Pancreas (tissue), 10 donors: ENCODE data around the gene EFCAB8. TPM values are rescaled to one million over a fixed set of nuclear protein-coding genes. Genes with fewer than 3 reads are reported as not detected.
"Not testable (repeated sequence)": the region's sequence is repeated elsewhere in the genome, so short reads cannot be mapped to it uniquely, and the experiment has no call there.

Experiments used
- ATAC-seq, 4 donors: fragments of 200-7000 bp; cut with Tn5 transposase; one replicate each; pipeline versions ENCODE4 v1.8.0 to v1.9.1; 2020; ENCODE audit warnings: mild to moderate bottlenecking in 4 of 4, moderate library complexity in 4 of 4
- DNase-seq, 6 donors: peaks; one replicate each; pipeline ENCODE4 v3.0.0-alpha.2; 2020
- FAIRE-seq: peaks from 2 replicates; lab custom pipeline; 2012; peaks lifted over from hg19 to GRCh38; lab: Jason Lieb, UNC
- H3K27ac ChIP-seq, 4 donors: fragments of 200-600 bp; sonication (generic); 1 replicate in 3 of 4; 2 replicates in 1 of 4; pipeline versions ENCODE4 v1.5.0 to v1.8.0; 2020
- H3K27me3 ChIP-seq, 4 donors: fragments of 200-600 bp; one replicate each; pipeline ENCODE4 v1.8.0; 2021
- H3K36me3 ChIP-seq, 3 donors: fragments of 200-600 bp; sonication (generic) in 1 of 3; one replicate each; pipeline versions ENCODE4 v1.5.0 to v1.8.0; 2020 to 2021
- H3K4me1 ChIP-seq, 3 donors: fragments of 200-600 bp; one replicate each; pipeline ENCODE4 v1.8.0; 2021
- H3K4me3 ChIP-seq, 4 donors: fragments of 200-600 bp; sonication (generic) in 2 of 4; one replicate each; pipeline versions ENCODE4 v1.5.0 to v1.8.0; 2020 to 2021
- H3K9me3 ChIP-seq, 4 donors: fragments of 200-600 bp; one replicate each; pipeline ENCODE4 v1.8.0; 2021
- CTCF ChIP-seq, 4 donors: fragments of 200-600 bp; sonication (generic) in 3 of 4; IDR thresholded peaks; one replicate each; pipeline versions ENCODE4 v1.5.0 to v1.8.0; 2021; ENCODE audit warnings: antibody characterized with exemption in 4 of 4
- WGBS, 2 donors: extraction: QIAGEN DNeasy Blood & Tissue Kit; methylation state at CpG; one replicate each; pipeline ENCODE4 v1.1.7; 2013; 5-methylcytosine and 5-hydroxymethylcytosine counted together
- intact Hi-C, 3 donors: fragments of 100-400 bp; cut with DNase I; formaldehyde crosslinking; loops; one replicate each; pipeline versions ENCODE4 v1.11.1 to v1.14.2; 2022
- polyA plus RNA-seq, 2 donors: library from polyadenylated mRNA; stranded (reverse); fragments of 200-250 nt; gene quantifications; one replicate each; pipeline ENCODE4 v1.2.3, GENCODE V29; 2013
- total RNA-seq, 6 donors: library from RNA; stranded (reverse); fragmentation: NEBNext Ultra II Directional in 4 of 6; extraction: Animal tissue kit (Norgen Biotek cat#: 25700) in 4 of 6; gene quantifications; one replicate each; pipeline versions ENCODE4 v1.2.1 to v1.2.4, GENCODE V29; 2021 to 2023
- donor health status: healthy with polysubstance abuse.
- donor health status: DM: no; HTN: no; CAD: no; lungs with moderate emphysema.
- donor health status: DM: no; HTN: no; CAD: no.
- donor health status: control.
- donor health status: control.
- donor health status: Bipolar disorder and iron deficiency.
- donor health status: DM: yes; HTN: yes; CAD: no.
- donor health status: DM: no; HTN: no; CAD: no.
- donor health status: DM: no; HTN: no; CAD: no.
- donor health status: DM: yes; HTN: yes; CAD: no.

Gene EFCAB8
- total and polyA plus RNA-seq, 8 donors: 0.12 to 0.35 (median 0.19) TPM; not detected in 1

DNA sequence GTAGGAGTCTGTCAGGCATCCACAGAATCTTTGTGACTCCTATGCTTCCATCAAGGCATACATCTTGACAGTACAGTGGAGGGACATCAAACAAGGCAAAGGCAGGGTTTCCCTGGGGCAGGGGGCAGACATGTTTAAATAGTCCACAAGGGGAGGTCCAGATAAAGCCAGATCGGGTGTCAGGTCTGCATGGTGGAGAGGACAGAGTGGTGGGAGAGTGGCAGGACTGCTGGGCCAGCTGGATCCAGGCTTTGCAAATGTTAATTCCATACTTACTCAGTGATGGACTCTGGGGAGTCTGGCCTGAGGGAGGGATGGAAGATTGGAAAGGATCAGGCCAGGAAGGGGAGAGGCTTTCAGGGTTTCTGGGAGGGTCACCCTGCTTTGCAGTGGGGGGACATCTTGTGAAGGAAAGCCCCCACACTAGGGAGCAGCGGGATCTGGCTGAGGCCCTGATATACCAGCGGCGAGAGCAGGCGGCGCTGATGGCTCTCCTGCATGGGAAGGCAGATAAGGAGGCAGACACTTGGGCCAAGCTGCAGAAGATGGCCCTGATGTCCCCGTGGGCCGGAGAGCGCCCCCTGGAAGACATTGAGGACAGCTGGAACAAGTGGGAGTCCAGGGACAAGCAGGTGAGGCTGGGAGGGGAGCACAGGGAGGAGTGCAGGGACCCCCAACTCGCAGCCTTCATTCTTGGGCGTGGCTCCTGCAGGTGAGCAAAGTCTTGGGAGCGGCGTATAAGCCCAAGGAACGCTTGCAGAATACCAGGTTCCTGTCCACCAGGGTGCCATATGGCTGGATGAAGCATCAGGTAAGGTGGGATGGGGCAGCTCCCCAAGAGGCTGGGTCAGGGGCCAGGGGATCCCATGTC, 100.9 kb downstream of the EFCAB8 start:
- FAIRE-seq: no peak
- 77 to 78% methylated on average over 13 to 14 of the region's 14 CpGs for WGBS, 2 donors

GRCh38 chr20:32960222-32960518, 101.4 kb downstream of the EFCAB8 start:
- H3K4me3 ChIP-seq: no peak overlapping the region
- H3K4me1 ChIP-seq: no peaks in the 10 kb centered on the region
- no peak for TF ChIP-seq CTCF (IDR thresholded peaks at IDR 0.05)
- DNase-seq (no peak), FAIRE-seq (no peak), ATAC-seq (no peak)
- no peaks in the 10 kb centered on the region for H3K36me3 ChIP-seq
- no peaks in the 10 kb centered on the region for H3K27me3 ChIP-seq
- intact Hi-C loops: no loop called here
- H3K27ac ChIP-seq: no peak overlapping the region
- no peaks in the 10 kb centered on the region for H3K9me3 ChIP-seq

More for the DNA sequence above, 100.9 kb downstream of the EFCAB8 start:
- H3K4me1 ChIP-seq: no peaks in the 10 kb centered on the region
- no peaks in the 10 kb centered on the region for H3K9me3 ChIP-seq
- H3K36me3 ChIP-seq: no peaks in the 10 kb centered on the region
- H3K27ac ChIP-seq: no peak overlapping the region
- H3K4me3 ChIP-seq: no peak overlapping the region
- intact Hi-C loops: no loop called here
- TF ChIP-seq CTCF (IDR thresholded peaks at IDR 0.05): no peak
- DNase-seq (no peak), ATAC-seq (no peak)
- no peaks in the 10 kb centered on the region for H3K27me3 ChIP-seq

DNA sequence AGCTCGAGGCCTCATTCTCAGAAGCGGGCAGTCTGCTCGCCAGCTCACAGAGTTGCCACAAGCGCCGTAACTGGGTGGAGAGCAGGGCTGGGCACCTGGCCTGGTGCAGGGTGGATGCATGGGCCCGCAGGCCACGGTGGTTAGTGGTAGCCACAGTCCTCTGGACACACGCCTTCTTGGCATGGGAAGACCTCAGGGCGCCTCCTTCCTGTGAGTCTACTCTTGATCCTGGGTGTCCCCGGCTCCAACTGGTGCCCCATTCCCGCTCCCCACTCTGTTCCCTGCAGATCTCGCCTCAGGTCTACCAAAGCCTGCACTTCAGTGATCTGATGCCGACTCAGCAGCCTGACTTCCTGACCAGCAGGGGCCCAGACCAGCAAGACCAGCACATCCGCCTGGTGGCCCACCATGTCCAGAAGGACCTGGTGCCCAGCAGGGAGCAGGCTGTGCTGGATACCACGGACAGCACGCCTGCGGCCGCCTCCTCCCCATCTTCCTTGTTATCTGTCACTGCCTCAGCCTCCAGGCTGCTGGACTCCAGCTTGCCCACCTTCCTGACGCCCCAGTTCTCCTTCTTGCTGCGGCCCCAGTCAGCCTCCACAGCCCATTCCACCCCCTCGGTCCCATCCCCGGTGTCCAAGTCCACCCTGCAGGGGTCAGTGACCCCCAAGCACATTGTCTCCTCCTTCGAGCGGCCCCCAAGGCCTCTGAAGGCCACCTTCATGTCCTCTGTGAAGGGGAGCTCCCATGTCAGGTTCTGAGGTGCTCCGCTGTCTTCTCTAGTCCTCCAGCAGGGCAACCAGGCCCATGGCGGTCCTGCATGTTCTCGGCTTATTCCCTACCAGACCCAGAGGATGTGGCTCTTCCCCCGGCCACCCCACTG, 102.4 kb downstream of the EFCAB8 start:
- Histone ChIP-seq H3K36me3 (no peaks in the 10 kb centered on the region), H3K9me3 (no peaks in the 10 kb centered on the region), H3K4me1 (no peaks in the 10 kb centered on the region), H3K27me3 (no peaks in the 10 kb centered on the region), H3K4me3 (no peak overlapping the region), H3K27ac (no peak overlapping the region)
- no peak for FAIRE-seq
- no peak for ATAC-seq
- TF ChIP-seq CTCF (IDR thresholded peaks at IDR 0.05): no peak
- peak in 1 of 6 donors; percentile 44 for DNase-seq
- intact Hi-C loops: no loop called here
- WGBS, 2 donors: 76 to 80% methylated on average over 28 of the region's 28 CpGs

DNA sequence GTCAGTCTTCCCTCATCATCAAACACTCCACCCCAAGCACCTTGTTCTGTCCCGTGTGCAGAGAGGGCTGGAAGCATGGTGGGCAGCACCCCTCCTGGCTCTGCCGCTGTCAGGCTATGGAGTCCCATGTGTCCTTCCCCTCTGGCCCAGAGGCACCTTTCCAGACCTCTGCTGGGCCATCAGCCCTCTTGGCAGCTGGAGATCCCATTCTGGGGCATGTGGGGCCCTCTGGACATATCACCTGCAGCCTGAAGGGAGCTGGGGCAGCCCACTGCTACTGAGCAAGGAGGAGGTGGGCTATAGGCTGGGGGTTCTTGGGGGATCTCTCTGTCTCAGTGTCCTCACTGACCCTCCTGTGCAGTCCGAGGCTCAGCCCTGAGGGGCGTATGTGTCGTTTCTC, 103.3 kb downstream of the EFCAB8 start:
- FAIRE-seq (no peak), DNase-seq (peak in 1 of 6 donors; percentile 33), ATAC-seq (no peak)
- Histone ChIP-seq H3K9me3 (no peaks in the 10 kb centered on the region), H3K36me3 (no peaks in the 10 kb centered on the region), H3K27me3 (no peaks in the 10 kb centered on the region), H3K27ac (no peak overlapping the region), H3K4me1 (no peaks in the 10 kb centered on the region), H3K4me3 (no peak overlapping the region)
- intact Hi-C loops: no loop called here
- TF ChIP-seq CTCF (IDR thresholded peaks at IDR 0.05): no peak
- 70 to 71% methylated on average over 5 of the region's 5 CpGs for WGBS, 2 donors

GRCh38 chr20:32962646-32963045, 103.9 kb downstream of the EFCAB8 start:
- H3K27ac ChIP-seq, ATAC-seq, H3K27me3 ChIP-seq, FAIRE-seq, intact Hi-C loops, H3K9me3 ChIP-seq, H3K36me3 ChIP-seq, H3K4me3 ChIP-seq, H3K4me1 ChIP-seq: not testable (repeated sequence)
- peak in 1 of 6 donors; percentile 17 for DNase-seq
- WGBS, 2 donors: 68 to 77% methylated on average over 11 of the region's 11 CpGs
